ENCODE measurements around the gene KCNH4.

Gene KCNH4

DNA sequence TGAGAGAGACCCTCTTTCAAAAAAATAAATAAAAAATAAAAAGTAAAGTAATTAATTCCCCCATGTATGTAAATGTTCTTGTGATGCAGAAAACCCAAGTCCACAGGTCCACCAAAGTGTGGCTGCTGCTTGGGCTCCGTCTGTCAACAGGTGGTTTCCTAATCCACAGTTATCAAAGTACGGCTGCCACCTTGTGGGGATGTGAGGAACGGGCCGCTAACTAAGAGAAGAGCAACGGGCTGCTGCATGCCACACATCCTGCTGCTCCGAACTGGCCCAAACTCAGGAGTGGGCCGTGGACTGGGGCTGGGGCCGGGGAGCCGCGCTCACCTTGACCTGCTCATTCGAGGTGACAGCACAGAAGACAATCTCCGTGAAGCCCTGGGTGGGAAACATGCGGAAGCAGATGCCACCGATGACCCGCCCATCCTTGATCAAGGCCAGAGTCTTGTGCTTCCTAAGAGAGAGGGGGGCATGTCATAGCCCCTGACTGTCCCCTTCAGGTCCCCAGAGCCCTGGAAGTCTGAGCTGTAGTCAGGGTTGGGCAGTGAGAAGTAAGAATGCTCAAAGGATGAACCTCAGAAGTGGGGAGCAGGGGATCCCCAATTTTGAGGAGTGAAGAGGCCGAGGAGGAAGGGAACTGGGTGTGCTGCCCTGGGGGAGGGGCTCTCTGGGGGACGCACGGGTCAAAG lies 64.1 kb downstream of the KCNH4 start:
- DNase-seq: peak; percentile 80 to 82

DNA sequence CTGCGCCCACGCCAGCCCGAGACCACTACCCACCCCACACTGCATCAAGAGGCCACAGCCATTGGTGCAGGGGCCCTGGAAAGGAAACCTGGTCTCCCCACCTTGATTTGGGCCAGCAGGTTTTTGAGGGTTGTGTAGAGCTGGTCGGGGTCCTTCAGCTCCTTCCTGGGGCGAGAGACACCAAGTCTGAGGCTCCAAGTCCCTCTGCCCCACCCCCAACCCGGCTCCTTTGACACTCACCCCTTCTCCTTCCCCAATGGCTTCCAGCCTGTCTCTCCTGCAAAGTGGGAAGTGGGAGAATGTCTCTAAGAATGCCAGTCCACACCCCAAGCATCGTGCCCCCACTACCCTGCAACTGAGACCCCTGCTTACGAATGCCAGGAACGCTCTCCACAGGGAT lies 66.8 kb downstream of the KCNH4 start:
- no peak for DNase-seq

DNA sequence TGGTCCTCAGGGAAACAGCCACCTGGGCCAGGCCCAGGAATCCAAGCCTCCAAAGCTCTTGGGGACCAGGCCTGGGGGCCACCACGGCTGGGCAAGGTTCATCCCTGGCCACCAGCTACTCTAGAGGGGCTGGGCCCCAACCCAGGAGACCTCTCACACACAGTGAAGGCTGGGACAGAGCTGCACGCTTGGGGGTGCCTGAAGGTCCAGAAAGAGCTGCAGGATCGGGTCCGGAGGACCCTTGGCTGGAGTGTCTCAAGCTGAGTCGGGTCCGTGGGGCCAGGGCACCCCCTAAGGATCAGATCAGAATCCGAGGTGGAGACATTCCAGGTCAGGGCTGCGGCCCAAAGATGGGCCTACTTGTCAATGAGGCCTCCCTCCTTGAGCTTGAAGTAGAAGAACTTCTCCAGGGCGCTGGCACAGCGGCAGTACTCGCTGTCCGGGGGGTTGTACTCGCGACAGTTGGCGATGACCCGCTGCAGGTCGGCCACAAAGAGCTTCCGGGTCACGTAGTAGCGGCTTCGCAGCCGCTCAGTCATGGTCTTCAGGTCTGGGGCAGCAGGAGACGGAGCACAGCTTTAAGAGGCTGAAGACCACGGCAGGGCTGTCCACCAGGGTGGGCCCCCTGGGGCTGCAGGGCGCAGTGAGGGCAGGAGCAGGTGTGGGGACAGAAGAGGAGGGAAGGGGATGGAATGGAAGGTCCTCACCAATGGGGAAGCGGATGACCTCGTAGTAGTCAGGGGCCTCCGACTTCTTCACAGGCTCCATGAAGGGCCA lies 67.5 kb downstream of the KCNH4 start:
- no peak for DNase-seq

DNA sequence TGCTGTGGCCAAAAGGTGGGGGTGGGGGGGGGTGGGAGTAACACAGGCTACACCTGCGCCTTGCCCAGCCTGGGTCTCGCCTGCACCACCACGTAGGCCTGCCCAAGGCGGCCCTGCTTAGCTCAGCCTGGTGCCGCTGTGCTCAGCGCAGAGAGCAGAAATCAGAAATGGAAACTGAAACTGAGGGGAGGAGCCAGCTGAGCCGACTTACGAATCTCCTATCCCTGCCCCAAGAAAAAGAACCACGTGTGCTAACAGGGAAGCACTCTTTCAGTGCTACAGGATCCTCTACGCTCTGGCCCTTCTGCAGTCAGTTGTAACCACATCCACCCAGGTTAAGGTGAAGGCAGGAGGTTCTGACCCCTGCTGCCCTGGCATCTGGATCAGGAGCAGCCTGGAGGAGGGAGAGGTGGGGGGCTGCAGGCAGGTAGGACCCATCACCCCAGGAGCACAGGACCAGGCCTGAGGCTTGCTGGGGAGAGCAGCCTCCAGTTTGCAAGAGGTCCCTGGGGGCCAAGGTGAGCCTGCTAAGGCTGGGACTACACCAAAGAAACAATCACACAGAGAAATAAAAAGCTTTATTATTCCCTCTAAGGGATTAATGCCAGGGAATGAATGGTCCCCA lies 68.3 kb downstream of the KCNH4 start, which contains the start of gene DHX58:
Gene DHX58 (minus strand): TSS at position 163 of the 625 bp plus-strand sequence. CDS start 822 bp downstream, outside the sequence.
- peak; percentile 87 to 89 for DNase-seq

DNA sequence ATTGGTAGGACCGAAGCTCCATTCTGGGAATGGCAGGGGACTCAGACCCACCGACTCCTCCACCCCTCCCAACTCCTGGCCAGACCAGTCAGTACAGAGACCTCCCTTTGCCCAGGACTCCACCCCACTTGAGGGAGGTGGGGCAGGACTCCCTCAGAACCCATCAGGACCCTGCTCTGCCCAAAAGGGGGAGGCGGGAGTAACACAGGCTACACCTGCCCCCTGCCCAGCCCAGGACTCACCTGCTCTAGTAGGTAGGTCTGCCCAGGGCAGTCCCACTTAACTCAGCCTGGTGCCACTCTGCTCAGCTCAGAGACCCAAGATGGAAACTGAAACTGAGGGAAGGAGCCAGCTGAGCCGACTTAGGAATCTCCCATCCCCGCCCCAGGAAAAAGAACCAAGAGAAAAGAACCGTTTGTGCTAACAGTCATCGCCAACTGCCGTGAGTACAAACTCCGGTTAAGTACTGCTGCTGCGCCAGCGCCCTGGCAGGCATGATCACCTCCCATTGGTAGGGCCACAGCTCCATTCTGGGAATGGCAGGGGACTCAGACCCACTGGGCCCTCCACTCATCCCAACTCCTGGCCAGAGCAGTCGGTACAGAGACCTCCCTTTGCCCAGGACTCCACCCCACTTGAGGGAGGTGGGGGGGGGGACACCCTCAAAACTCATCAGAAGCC lies 68.9 kb downstream of the KCNH4 start:
- DNase-seq: peak in 1 of 2 donors; percentile 30

DNA sequence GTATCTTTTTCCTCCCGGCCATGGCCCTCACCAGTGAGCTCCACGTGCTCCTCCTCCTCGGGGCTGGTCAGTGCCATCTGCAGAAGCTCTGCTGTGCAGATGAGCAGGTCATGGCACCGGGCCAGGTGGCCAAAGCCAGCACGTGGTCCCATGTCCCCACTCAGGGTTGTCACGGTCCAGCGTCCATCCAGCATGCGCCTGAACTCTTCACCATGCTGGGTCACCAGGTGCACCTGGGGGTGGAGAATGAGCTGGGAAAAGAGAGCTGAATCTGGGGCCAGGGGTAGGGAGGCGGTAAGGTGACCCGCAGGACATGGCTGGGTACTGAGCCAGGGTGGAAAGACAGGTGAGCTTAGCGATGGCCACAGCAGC lies 69.7 kb downstream of the KCNH4 start:
- DNase-seq: no peak

DNA sequence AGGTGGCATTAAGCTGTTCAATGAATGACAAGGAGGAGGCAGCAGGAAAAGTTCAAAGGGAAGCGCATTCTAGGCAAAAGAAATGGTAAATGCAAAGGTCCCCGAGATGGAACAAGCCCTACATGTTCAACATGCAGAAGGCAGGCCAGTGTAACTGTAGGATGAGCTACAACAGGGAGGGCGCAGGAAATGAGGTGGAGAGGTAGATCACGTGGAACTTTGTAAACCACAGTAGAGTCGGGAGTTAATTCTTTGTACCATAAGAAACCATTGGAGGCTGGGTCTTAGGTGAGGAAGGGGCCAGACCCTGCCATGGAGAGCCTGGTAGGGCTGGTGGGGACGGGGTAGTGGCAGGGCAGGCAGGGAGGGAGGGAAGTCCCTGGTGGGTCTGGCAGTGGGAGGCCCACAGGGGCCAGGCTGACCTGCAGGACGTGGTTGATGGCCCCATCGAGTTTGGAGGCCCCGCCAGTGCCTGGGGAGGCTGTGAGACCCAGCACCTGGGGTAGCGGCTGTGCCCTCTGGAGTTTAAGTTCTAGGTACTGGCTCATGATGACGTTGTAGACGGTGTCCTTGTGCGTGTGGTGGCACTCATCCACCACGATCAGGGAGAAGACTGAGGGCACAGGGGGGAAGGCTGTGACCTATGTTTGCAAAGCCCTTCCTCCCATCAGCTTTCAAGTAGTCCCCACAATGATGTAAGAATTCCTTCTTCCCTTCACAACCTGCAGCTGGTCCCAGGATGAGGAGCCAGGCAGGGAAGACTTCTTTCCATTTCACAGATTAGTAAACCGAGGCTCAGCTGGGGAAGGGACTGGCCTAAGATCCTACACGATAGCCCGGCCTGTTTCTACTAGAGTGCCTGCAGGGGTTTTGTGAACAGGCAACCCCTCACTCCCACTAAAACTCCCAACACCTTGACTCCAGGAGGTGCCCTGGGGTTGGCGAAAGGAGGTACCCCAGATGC lies 70.4 kb downstream of the KCNH4 start:
- DNase-seq: no peak

DNA sequence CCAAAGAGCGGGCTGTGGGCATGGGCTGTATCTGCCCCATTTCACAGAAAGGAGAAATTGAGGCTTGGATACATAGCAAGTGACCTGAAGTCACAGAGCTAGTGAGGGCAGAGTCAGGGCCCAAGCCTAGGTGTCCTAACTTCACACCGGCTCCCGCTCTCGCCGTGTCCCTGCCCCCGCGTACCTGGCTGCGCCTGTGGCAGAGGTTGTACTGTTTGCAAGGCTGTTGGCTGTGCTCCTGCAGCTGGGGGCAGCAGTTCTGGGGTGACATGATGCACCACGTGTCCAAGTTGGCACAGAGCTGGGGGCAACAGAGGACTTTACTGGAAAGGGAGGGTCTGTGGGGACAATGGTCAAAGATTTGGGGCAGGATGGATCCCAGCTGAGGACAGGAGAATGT lies 71.9 kb downstream of the KCNH4 start:
- DNase-seq: no peak

DNA sequence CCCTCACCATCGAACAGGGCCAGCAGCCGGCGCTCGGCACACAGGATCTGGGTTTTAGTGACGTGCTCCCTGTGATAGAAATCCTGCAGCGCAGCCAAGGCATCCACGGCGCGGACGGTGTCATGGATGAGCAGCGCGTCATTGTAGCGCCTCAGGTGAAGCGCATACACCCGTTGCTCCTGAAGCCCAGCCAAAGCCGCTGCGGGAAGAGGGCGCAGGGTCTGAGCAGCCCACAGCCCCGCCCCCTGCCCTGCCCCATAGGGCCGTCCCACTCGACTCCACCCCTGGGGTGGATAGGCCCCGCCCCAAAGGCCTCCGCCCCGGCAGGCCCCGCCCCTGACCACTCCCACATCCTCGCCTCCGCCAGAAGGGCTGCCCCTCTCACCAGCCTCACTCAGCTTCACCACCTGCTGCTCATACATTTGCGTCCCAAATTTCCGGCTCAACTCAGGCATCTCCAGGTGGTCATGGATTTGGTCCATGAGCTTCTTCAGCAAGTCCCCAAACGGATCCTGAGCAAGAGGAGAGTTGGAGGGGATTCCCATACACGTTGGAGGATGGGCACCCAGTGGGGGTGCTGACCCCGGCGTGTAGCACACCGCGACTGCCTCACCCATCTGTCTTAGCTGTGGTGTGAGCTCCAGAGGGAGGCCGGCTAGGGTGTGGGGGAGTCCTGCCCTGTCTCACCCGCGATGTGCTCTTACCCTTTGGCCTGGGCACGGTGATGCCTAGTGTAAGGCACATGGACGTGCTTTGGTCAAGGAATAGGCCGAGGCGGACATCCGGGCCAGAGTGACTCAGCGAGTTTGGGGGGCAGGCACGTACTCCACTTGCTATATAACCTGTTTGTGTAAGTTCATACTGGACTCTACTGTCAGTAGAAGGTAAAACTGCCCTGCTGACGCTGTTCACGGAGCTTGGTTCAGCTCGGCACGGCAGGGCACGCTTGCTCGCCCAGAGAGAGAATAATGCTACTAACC lies 73.1 kb downstream of the KCNH4 start:
- DNase-seq: peak; percentile 80 to 82

DNA sequence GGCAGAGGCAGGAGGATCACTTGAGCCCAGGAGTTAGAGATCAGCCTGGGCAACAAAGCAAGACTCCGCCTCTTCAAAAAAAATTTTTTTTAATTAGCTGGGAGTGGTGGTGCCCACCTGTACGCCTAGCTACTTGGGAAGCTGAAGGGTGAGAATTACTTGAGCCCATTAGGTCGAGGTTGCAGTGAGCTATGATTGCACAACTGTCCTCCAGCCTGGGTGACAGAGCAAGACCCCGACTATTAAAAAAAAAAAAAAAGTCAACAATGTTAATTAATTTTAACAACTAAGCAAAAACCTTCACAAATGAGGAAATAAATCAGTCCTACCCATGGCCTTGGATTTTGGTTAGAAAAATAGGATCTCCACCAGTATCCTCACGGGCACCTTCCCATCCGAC lies 73.8 kb downstream of the KCNH4 start:
- DNase-seq: no peak

Data from inflammatory macrophage (primary cell).